Tibial nerve (tissue), 3 donors: ENCODE measurements around the gene NME7.

Experiments
- POLR2A ChIP-seq, 2 donors: fragments of 450-650 bp; IDR thresholded peaks; one replicate each; pipeline ENCODE4 v1.6.1; 2017; ENCODE audit warnings: antibody characterized with exemption in 2 of 2, mild to moderate bottlenecking in 2 of 2, moderate library complexity in 2 of 2
- TF ChIP-seq, protein P1 (sequence below), 5 experiments: fragments of 200-600 bp in 3 of 5; fragments of 450-650 bp in 2 of 5; sonication (generic) in 3 of 5; IDR thresholded peaks; one replicate each; pipeline ENCODE4 v1.5.1; 2016 to 2019; ENCODE audit warnings: antibody characterized with exemption in 5 of 5, mild to moderate bottlenecking in 3 of 5, moderate library complexity in 2 of 5

DNA sequence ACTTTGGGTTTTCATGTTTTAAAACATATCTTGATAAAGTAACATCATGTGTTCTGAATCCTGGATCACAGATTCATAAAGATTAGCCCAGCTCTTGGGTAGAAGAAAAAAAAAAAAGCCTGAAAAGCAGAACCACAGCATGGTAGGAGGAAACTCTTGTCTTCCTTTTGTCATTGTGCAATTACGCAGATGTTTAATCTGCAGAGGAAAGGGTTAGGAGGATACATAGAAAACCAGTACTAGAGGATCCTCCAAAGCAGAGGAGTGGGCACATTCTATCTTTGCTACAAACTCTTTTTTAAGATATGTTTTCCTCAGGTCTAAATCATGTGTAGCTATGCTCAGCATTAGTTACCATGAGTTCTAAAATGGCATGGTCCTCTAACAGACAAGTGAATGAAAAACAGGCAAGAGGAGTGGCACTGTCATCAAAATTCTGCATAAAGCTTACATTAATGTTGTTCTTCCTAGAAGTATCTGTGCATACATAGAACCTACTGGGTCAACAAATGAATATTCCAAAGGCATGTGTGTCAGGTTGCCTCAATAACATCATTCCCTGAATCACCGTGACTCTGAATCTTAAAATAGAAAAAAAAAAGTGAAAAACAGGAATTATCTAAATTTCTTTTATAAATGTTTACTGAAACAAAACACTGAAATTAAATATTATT is 107.0 kb downstream of the NME7 start:
- TF ChIP-seq, protein P1, sequence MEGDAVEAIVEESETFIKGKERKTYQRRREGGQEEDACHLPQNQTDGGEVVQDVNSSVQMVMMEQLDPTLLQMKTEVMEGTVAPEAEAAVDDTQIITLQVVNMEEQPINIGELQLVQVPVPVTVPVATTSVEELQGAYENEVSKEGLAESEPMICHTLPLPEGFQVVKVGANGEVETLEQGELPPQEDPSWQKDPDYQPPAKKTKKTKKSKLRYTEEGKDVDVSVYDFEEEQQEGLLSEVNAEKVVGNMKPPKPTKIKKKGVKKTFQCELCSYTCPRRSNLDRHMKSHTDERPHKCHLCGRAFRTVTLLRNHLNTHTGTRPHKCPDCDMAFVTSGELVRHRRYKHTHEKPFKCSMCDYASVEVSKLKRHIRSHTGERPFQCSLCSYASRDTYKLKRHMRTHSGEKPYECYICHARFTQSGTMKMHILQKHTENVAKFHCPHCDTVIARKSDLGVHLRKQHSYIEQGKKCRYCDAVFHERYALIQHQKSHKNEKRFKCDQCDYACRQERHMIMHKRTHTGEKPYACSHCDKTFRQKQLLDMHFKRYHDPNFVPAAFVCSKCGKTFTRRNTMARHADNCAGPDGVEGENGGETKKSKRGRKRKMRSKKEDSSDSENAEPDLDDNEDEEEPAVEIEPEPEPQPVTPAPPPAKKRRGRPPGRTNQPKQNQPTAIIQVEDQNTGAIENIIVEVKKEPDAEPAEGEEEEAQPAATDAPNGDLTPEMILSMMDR (IDR thresholded peaks at IDR 0.05): no peak
- TF ChIP-seq POLR2A (IDR thresholded peaks at IDR 0.05): no peak
